ENCODE measurements around the gene ARMH3. TPM values are rescaled to one million over a fixed set of nuclear protein-coding genes. Genes with fewer than 3 reads are reported as not detected.

ARMH3 gene
- total and polyA plus RNA-seq, 2 experiments from 2014 or later: 8.7 to 11.1 TPM

DNA sequence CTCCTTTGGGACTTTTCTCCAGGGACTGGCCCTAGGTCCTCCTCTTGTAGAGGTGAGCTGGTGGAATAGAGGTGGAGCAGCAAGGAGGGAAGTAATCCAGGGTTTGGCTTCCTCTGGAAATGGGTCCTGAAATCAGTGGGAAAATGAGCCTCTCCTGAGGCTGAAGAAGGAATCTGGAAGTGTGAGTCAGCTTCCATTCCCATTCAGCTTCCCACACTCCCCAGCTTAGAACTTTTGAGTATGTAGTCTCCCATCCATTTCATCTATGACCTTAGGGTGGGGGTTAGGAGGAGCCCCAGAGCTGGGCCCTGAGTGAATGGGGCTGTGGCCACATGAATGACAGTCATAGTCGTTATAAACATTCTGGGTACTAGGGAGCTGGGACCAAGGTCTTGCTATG, 46.4 kb upstream of the ARMH3 start:
- no peak for ATAC-seq
- Mint-ChIP-seq H3K27ac (no peak overlapping the region), H3K4me3 (no peak overlapping the region), H3K9me3 (no peaks in the 10 kb centered on the region), H3K36me3 (ENCODE audit: low read depth) (peaks cover 40% of the 10 kb centered on the region), H3K4me1 (peaks cover 2% of the 10 kb centered on the region; the same call in 1 of the 3 replicates), H3K27me3 (ENCODE audit: insufficient read depth, low read depth, poor library complexity) (peaks cover 2% of the 10 kb centered on the region)
- Histone ChIP-seq H3K4me2 (no peak overlapping the region), H3F3A (replicated peaks; ENCODE audit: low read depth) (peaks cover 4% of the 10 kb centered on the region; the same call in 1 of the 2 replicates), H3K4me1 (ENCODE audit: insufficient read depth) (no peaks in the 10 kb centered on the region), H3K79me2 (replicated peaks; ENCODE audit: insufficient read depth) (no peaks in the 10 kb centered on the region), H3K27me3 (ENCODE audit: insufficient read depth) (no peaks in the 10 kb centered on the region), H3K36me3 (ENCODE audit: insufficient read depth) (peaks cover 12% of the 10 kb centered on the region; the same call in 1 of the 2 replicates), H2AFZ (no peak overlapping the region), H3K4me3 (no peak overlapping the region), H4K20me1 (replicated peaks; ENCODE audit: insufficient read depth) (0 out of 2 replicates have a peak, but pooled peaks cover 2% of the 10 kb centered on the region), H3K9me2 (ENCODE audit: insufficient read depth) (no peaks in the 10 kb centered on the region), H3K27ac (ENCODE audit: low read depth) (no peak overlapping the region)
- no peak for TF ChIP-seq EZH2phosphoT487 (IDR thresholded peaks at IDR 0.05; ENCODE audit: unreplicated experiment)
- no peak for TF ChIP-seq STAT1 (IDR thresholded peaks at IDR 0.05; ENCODE audit: unreplicated experiment)
- TF ChIP-seq, protein P1, sequence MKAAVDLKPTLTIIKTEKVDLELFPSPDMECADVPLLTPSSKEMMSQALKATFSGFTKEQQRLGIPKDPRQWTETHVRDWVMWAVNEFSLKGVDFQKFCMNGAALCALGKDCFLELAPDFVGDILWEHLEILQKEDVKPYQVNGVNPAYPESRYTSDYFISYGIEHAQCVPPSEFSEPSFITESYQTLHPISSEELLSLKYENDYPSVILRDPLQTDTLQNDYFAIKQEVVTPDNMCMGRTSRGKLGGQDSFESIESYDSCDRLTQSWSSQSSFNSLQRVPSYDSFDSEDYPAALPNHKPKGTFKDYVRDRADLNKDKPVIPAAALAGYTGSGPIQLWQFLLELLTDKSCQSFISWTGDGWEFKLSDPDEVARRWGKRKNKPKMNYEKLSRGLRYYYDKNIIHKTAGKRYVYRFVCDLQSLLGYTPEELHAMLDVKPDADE (IDR thresholded peaks at IDR 0.05): no peak
- TF ChIP-seq ZNF331 (CRISPR knock-in tag; IDR thresholded peaks at IDR 0.05; ENCODE audit: low read depth): no peak
- TF ChIP-seq, protein P2, sequence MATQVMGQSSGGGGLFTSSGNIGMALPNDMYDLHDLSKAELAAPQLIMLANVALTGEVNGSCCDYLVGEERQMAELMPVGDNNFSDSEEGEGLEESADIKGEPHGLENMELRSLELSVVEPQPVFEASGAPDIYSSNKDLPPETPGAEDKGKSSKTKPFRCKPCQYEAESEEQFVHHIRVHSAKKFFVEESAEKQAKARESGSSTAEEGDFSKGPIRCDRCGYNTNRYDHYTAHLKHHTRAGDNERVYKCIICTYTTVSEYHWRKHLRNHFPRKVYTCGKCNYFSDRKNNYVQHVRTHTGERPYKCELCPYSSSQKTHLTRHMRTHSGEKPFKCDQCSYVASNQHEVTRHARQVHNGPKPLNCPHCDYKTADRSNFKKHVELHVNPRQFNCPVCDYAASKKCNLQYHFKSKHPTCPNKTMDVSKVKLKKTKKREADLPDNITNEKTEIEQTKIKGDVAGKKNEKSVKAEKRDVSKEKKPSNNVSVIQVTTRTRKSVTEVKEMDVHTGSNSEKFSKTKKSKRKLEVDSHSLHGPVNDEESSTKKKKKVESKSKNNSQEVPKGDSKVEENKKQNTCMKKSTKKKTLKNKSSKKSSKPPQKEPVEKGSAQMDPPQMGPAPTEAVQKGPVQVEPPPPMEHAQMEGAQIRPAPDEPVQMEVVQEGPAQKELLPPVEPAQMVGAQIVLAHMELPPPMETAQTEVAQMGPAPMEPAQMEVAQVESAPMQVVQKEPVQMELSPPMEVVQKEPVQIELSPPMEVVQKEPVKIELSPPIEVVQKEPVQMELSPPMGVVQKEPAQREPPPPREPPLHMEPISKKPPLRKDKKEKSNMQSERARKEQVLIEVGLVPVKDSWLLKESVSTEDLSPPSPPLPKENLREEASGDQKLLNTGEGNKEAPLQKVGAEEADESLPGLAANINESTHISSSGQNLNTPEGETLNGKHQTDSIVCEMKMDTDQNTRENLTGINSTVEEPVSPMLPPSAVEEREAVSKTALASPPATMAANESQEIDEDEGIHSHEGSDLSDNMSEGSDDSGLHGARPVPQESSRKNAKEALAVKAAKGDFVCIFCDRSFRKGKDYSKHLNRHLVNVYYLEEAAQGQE (IDR thresholded peaks at IDR 0.05; ENCODE audit: unreplicated experiment): no peak
- no peak for TF ChIP-seq JUNB (IDR thresholded peaks at IDR 0.05; ENCODE audit: unreplicated experiment)
- no peak for TF ChIP-seq CTCF (conservative IDR thresholded peaks at IDR 0.05; ENCODE audit: low read depth in 2 of 2)
- no peak for TF ChIP-seq CREB1 (CRISPR knock-in tag; IDR thresholded peaks at IDR 0.05; ENCODE audit: low read depth)
- no peak for TF ChIP-seq ZNF462 (CRISPR knock-in tag; IDR thresholded peaks at IDR 0.05)
- TF ChIP-seq POLR2AphosphoS5 (IDR thresholded peaks at IDR 0.05; ENCODE audit: low read depth): no peak
- TF ChIP-seq ZNF114 (CRISPR knock-in tag; IDR thresholded peaks at IDR 0.05): no peak
- no peak for TF ChIP-seq NANOG (IDR thresholded peaks at IDR 0.05; ENCODE audit: borderline replicate concordance)
- no peak for TF ChIP-seq EZH2 (IDR thresholded peaks at IDR 0.05; ENCODE audit: low read depth, unreplicated experiment)
- DNase-seq (ENCODE audit: low spot score): no peak
